GM23338 (cell line): ENCODE data around the gene WNT11. TPM values are rescaled to one million over a fixed set of nuclear protein-coding genes. Genes with fewer than 3 reads are reported as not detected.

Experiments used
- ATAC-seq: fragments of 200-7000 bp; cut with Tn5 transposase; 3 replicates; pipeline ENCODE4 v1.9.1; 2020
- DNase-seq: peaks from one replicate; pipeline ENCODE4 v3.0.0-alpha.2; 2015; ENCODE audit warnings: low spot score
- H2AFZ ChIP-seq: fragments of 200-600 bp; sonication (generic); 2 replicates; pipeline ENCODE4 v1.8.0; 2016; ENCODE audit warnings: antibody characterized with exemption, mild to moderate bottlenecking, moderate library complexity
- H3F3A ChIP-seq: fragments of 200-600 bp; sonication (generic); replicated peaks from 2 replicates; pipeline ENCODE4 v1.8.0; 2017; ENCODE audit warnings: antibody characterized with exemption, mixed run types, low read depth
- H3K27ac ChIP-seq: fragments of 200-600 bp; sonication (generic); 2 replicates; pipeline ENCODE4 v1.6.1; 2016; ENCODE audit warnings: low read depth
- H3K27me3 ChIP-seq: fragments of 200-600 bp; sonication (generic); 2 replicates; pipeline ENCODE4 v1.8.0; 2016; ENCODE audit warnings: mild to moderate bottlenecking, mixed run types, moderate library complexity; ENCODE audit not compliant: insufficient read depth
- H3K36me3 ChIP-seq: fragments of 200-600 bp; sonication (generic); 2 replicates; pipeline ENCODE4 v1.8.0; 2016; ENCODE audit warnings: mild to moderate bottlenecking; ENCODE audit not compliant: insufficient read depth
- H3K4me1 ChIP-seq: fragments of 200-600 bp; sonication (generic); 2 replicates; pipeline ENCODE4 v1.8.0; 2016; ENCODE audit warnings: mild to moderate bottlenecking, moderate library complexity; ENCODE audit not compliant: insufficient read depth
- H3K4me2 ChIP-seq: fragments of 200-600 bp; sonication (generic); 2 replicates; pipeline ENCODE4 v1.7.1; 2017; ENCODE audit warnings: mixed run types
- H3K4me3 ChIP-seq: fragments of 200-600 bp; sonication (generic); 2 replicates; pipeline ENCODE4 v1.6.1; 2016; ENCODE audit warnings: mixed run types
- H3K79me2 ChIP-seq: fragments of 200-600 bp; sonication (generic); replicated peaks from 2 replicates; pipeline ENCODE4 v1.8.0; 2017; ENCODE audit warnings: mild to moderate bottlenecking; ENCODE audit not compliant: insufficient read depth
- H3K9me2 ChIP-seq: fragments of 200-600 bp; sonication (generic); 2 replicates; pipeline ENCODE4 v1.8.0; 2017; ENCODE audit not compliant: insufficient read depth
- H4K20me1 ChIP-seq: fragments of 200-600 bp; sonication (generic); replicated peaks from 2 replicates; pipeline ENCODE4 v1.8.0; 2017; ENCODE audit warnings: mild to moderate bottlenecking; ENCODE audit not compliant: insufficient read depth
- H3K27ac Mint-ChIP-seq: 2 replicates; pipeline ENCODE4 v1.8.0; 2020; ENCODE audit warnings: inconsistent platforms, mild to moderate bottlenecking, moderate library complexity, mixed read lengths
- H3K27me3 Mint-ChIP-seq: 3 replicates; pipeline ENCODE4 v1.8.0; 2022; ENCODE audit warnings: low read depth, mild to moderate bottlenecking, moderate library complexity, mixed read lengths, inconsistent platforms; ENCODE audit not compliant: insufficient read depth, poor library complexity
- H3K36me3 Mint-ChIP-seq: 3 replicates; pipeline ENCODE4 v1.8.0; 2021; ENCODE audit warnings: low read depth, mild to moderate bottlenecking, inconsistent platforms, moderate library complexity, mixed read lengths
- H3K4me1 Mint-ChIP-seq: 3 replicates; pipeline ENCODE4 v1.8.0; 2020; ENCODE audit warnings: mild to moderate bottlenecking, inconsistent platforms, mixed read lengths
- H3K4me3 Mint-ChIP-seq: 3 replicates; pipeline ENCODE4 v1.8.0; 2021; ENCODE audit warnings: moderate library complexity, mild to moderate bottlenecking, inconsistent platforms, mixed read lengths
- H3K9me3 Mint-ChIP-seq: 3 replicates; pipeline ENCODE4 v1.8.0; 2020; ENCODE audit warnings: moderate library complexity, mild to moderate bottlenecking, inconsistent platforms, mixed read lengths
- CREB1 ChIP-seq: fragments of 250-450 bp; sonication (Bioruptor Pico); IDR thresholded peaks from 2 replicates; pipeline ENCODE4 v1.5.0; 2020; ENCODE audit warnings: low read depth, mild to moderate bottlenecking, moderate library complexity
- EZH2 ChIP-seq: fragments of 200-600 bp; sonication (generic); IDR thresholded peaks from one replicate; pipeline ENCODE4 v1.8.0; 2017; ENCODE audit warnings: antibody characterized with exemption, mild to moderate bottlenecking, low read depth; ENCODE audit not compliant: unreplicated experiment
- EZH2phosphoT487 ChIP-seq: fragments of 200-600 bp; sonication (generic); IDR thresholded peaks from one replicate; pipeline ENCODE4 v1.8.1; 2018; ENCODE audit warnings: antibody characterized with exemption; ENCODE audit not compliant: unreplicated experiment
- JUNB ChIP-seq: IDR thresholded peaks from one replicate; pipeline ENCODE4 v1.6.1; 2016; ENCODE audit warnings: antibody characterized with exemption; ENCODE audit not compliant: unreplicated experiment
- NANOG ChIP-seq: IDR thresholded peaks from 2 replicates; pipeline ENCODE4 v1.6.1; 2016; ENCODE audit warnings: antibody characterized with exemption, borderline replicate concordance
- POLR2AphosphoS5 ChIP-seq: IDR thresholded peaks from 2 replicates; pipeline ENCODE4 v1.6.1; 2016; ENCODE audit warnings: antibody characterized with exemption, low read depth
- STAT1 ChIP-seq: IDR thresholded peaks from one replicate; pipeline ENCODE4 v1.6.1; 2016; ENCODE audit warnings: antibody characterized with exemption; ENCODE audit not compliant: unreplicated experiment
- ZNF114 ChIP-seq: fragments of 250-450 bp; sonication (Bioruptor Pico); IDR thresholded peaks from 2 replicates; pipeline ENCODE4 v1.5.0; 2020; ENCODE audit warnings: mild to moderate bottlenecking, moderate library complexity
- ZNF331 ChIP-seq: fragments of 250-450 bp; sonication (Bioruptor Pico); IDR thresholded peaks from 2 replicates; pipeline ENCODE4 v1.5.0; 2020; ENCODE audit warnings: low read depth, mild to moderate bottlenecking, moderate library complexity
- polyA plus RNA-seq: library from polyadenylated mRNA; unstranded; fragments of >200 nt; fragmentation: Nextera tagmentation; extraction: Ambion mirVana; gene quantifications from 2 replicates; pipeline ENCODE4 v1.2.1, GENCODE V29; 2016
- total RNA-seq: library from RNA; depleted of rRNA; stranded (reverse); fragments of >200 nt; shearing (Covaris generic); gene quantifications from 2 replicates; pipeline ENCODE4 v1.2.3, GENCODE V29; 2014
- TF ChIP-seq, protein P1 (sequence below): fragments of 250-450 bp; sonication (Bioruptor Pico); IDR thresholded peaks from 2 replicates; pipeline ENCODE4 v1.5.0; 2020; ENCODE audit warnings: mild to moderate bottlenecking, moderate library complexity
- TF ChIP-seq, protein P2 (sequence below), 2 experiments: fragments of 200-600 bp in 1 of 2; sonication (generic) in 1 of 2; conservative IDR thresholded peaks; 2 replicates each; pipeline versions ENCODE4 v1.5.1 to v1.6.1; 2016 to 2017; ENCODE audit warnings: antibody characterized with exemption in 2 of 2, low read depth in 2 of 2, mild to moderate bottlenecking in 2 of 2, moderate library complexity in 1 of 2
- TF ChIP-seq, protein P3 (sequence below): IDR thresholded peaks from one replicate; pipeline ENCODE4 v1.6.1; 2018; ENCODE audit warnings: antibody characterized with exemption; ENCODE audit not compliant: unreplicated experiment
- TF ChIP-seq, protein P4 (sequence below): IDR thresholded peaks from 2 replicates; pipeline ENCODE4 v1.6.1; 2016; ENCODE audit warnings: antibody characterized with exemption

WNT11 gene
- total and polyA plus RNA-seq, 2 experiments from 2014 or later = 0.44 to 0.56 TPM

DNA sequence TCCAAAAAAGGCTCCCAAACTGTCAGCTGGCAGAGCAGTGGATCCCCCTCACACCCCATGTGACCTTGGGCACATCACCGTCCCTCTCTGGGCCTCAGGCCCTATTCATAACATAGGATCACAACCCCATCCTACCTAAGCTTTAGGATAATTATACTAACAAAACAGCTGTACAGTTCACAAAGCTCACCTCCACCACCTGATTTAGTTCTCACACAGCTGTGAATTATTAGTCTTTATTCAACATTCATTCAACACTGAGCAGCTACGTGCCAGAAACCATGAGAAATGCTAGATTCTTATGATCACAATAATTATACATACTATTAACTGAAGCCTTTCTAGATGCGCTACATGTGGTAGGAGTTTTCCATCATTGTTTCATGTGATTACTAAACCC lies 9.5 kb downstream of the WNT11 start:
- H3K9me2 ChIP-seq = no peaks in the 10 kb centered on the region
- H3K4me2 ChIP-seq = no peak overlapping the region
- H2AFZ ChIP-seq = no peak overlapping the region
- Mint-ChIP-seq H3K4me1 (no peaks in the 10 kb centered on the region), H3K4me3 (no peak overlapping the region), H3K27ac (no peak overlapping the region), H3K36me3 (no peaks in the 10 kb centered on the region), H3K9me3 (no peaks in the 10 kb centered on the region), H3K27me3 (peaks cover 23% of the 10 kb centered on the region)
- no peaks in the 10 kb centered on the region for H4K20me1 ChIP-seq
- no peak overlapping the region for H3K4me3 ChIP-seq
- TF ChIP-seq, protein P1, sequence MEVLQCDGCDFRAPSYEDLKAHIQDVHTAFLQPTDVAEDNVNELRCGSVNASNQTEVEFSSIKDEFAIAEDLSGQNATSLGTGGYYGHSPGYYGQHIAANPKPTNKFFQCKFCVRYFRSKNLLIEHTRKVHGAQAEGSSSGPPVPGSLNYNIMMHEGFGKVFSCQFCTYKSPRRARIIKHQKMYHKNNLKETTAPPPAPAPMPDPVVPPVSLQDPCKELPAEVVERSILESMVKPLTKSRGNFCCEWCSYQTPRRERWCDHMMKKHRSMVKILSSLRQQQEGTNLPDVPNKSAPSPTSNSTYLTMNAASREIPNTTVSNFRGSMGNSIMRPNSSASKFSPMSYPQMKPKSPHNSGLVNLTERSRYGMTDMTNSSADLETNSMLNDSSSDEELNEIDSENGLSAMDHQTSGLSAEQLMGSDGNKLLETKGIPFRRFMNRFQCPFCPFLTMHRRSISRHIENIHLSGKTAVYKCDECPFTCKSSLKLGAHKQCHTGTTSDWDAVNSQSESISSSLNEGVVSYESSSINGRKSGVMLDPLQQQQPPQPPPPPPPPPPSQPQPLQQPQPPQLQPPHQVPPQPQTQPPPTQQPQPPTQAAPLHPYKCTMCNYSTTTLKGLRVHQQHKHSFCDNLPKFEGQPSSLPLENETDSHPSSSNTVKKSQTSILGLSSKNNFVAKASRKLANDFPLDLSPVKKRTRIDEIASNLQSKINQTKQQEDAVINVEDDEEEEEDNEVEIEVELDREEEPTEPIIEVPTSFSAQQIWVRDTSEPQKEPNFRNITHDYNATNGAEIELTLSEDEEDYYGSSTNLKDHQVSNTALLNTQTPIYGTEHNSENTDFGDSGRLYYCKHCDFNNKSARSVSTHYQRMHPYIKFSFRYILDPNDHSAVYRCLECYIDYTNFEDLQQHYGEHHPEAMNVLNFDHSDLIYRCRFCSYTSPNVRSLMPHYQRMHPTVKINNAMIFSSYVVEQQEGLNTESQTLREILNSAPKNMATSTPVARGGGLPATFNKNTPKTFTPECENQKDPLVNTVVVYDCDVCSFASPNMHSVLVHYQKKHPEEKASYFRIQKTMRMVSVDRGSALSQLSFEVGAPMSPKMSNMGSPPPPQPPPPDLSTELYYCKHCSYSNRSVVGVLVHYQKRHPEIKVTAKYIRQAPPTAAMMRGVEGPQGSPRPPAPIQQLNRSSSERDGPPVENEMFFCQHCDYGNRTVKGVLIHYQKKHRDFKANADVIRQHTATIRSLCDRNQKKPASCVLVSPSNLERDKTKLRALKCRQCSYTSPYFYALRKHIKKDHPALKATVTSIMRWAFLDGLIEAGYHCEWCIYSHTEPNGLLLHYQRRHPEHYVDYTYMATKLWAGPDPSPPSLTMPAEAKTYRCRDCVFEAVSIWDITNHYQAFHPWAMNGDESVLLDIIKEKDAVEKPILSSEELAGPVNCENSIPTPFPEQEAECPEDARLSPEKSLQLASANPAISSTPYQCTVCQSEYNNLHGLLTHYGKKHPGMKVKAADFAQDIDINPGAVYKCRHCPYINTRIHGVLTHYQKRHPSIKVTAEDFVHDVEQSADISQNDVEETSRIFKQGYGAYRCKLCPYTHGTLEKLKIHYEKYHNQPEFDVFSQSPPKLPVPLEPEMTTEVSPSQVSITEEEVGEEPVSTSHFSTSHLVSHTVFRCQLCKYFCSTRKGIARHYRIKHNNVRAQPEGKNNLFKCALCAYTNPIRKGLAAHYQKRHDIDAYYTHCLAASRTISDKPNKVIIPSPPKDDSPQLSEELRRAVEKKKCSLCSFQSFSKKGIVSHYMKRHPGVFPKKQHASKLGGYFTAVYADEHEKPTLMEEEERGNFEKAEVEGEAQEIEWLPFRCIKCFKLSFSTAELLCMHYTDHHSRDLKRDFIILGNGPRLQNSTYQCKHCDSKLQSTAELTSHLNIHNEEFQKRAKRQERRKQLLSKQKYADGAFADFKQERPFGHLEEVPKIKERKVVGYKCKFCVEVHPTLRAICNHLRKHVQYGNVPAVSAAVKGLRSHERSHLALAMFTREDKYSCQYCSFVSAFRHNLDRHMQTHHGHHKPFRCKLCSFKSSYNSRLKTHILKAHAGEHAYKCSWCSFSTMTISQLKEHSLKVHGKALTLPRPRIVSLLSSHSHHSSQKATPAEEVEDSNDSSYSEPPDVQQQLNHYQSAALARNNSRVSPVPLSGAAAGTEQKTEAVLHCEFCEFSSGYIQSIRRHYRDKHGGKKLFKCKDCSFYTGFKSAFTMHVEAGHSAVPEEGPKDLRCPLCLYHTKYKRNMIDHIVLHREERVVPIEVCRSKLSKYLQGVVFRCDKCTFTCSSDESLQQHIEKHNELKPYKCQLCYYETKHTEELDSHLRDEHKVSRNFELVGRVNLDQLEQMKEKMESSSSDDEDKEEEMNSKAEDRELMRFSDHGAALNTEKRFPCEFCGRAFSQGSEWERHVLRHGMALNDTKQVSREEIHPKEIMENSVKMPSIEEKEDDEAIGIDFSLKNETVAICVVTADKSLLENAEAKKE (CRISPR knock-in tag) = no peak
- TF ChIP-seq CREB1 (no peak), ZNF331 (CRISPR knock-in tag) (no peak), JUNB (no peak), POLR2AphosphoS5 (no peak), NANOG (no peak), STAT1 (no peak), EZH2phosphoT487 (no peak), ZNF114 (CRISPR knock-in tag) (no peak), EZH2 (no peak)
- TF ChIP-seq, protein P2, sequence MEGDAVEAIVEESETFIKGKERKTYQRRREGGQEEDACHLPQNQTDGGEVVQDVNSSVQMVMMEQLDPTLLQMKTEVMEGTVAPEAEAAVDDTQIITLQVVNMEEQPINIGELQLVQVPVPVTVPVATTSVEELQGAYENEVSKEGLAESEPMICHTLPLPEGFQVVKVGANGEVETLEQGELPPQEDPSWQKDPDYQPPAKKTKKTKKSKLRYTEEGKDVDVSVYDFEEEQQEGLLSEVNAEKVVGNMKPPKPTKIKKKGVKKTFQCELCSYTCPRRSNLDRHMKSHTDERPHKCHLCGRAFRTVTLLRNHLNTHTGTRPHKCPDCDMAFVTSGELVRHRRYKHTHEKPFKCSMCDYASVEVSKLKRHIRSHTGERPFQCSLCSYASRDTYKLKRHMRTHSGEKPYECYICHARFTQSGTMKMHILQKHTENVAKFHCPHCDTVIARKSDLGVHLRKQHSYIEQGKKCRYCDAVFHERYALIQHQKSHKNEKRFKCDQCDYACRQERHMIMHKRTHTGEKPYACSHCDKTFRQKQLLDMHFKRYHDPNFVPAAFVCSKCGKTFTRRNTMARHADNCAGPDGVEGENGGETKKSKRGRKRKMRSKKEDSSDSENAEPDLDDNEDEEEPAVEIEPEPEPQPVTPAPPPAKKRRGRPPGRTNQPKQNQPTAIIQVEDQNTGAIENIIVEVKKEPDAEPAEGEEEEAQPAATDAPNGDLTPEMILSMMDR (conservative IDR thresholded peaks at IDR 0.05; ENCODE audit: low read depth in 2 of 2) = no peak
- TF ChIP-seq, protein P3, sequence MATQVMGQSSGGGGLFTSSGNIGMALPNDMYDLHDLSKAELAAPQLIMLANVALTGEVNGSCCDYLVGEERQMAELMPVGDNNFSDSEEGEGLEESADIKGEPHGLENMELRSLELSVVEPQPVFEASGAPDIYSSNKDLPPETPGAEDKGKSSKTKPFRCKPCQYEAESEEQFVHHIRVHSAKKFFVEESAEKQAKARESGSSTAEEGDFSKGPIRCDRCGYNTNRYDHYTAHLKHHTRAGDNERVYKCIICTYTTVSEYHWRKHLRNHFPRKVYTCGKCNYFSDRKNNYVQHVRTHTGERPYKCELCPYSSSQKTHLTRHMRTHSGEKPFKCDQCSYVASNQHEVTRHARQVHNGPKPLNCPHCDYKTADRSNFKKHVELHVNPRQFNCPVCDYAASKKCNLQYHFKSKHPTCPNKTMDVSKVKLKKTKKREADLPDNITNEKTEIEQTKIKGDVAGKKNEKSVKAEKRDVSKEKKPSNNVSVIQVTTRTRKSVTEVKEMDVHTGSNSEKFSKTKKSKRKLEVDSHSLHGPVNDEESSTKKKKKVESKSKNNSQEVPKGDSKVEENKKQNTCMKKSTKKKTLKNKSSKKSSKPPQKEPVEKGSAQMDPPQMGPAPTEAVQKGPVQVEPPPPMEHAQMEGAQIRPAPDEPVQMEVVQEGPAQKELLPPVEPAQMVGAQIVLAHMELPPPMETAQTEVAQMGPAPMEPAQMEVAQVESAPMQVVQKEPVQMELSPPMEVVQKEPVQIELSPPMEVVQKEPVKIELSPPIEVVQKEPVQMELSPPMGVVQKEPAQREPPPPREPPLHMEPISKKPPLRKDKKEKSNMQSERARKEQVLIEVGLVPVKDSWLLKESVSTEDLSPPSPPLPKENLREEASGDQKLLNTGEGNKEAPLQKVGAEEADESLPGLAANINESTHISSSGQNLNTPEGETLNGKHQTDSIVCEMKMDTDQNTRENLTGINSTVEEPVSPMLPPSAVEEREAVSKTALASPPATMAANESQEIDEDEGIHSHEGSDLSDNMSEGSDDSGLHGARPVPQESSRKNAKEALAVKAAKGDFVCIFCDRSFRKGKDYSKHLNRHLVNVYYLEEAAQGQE = no peak
- TF ChIP-seq, protein P4, sequence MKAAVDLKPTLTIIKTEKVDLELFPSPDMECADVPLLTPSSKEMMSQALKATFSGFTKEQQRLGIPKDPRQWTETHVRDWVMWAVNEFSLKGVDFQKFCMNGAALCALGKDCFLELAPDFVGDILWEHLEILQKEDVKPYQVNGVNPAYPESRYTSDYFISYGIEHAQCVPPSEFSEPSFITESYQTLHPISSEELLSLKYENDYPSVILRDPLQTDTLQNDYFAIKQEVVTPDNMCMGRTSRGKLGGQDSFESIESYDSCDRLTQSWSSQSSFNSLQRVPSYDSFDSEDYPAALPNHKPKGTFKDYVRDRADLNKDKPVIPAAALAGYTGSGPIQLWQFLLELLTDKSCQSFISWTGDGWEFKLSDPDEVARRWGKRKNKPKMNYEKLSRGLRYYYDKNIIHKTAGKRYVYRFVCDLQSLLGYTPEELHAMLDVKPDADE = no peak
- DNase-seq = no peak
- H3K27me3 ChIP-seq = no peaks in the 10 kb centered on the region
- no peak overlapping the region for H3K27ac ChIP-seq
- H3K4me1 ChIP-seq = no peaks in the 10 kb centered on the region
- H3K79me2 ChIP-seq = no peaks in the 10 kb centered on the region
- no peaks in the 10 kb centered on the region for H3K36me3 ChIP-seq
- ATAC-seq = no peak
- H3F3A ChIP-seq = no peaks in the 10 kb centered on the region
